ENCODE data around the gene KLHL1. TPM values are rescaled to one million over a fixed set of nuclear protein-coding genes. Genes with fewer than 3 reads are reported as not detected.

KLHL1 gene
- polyA plus RNA-seq, 3 donors: not detected

DNA sequence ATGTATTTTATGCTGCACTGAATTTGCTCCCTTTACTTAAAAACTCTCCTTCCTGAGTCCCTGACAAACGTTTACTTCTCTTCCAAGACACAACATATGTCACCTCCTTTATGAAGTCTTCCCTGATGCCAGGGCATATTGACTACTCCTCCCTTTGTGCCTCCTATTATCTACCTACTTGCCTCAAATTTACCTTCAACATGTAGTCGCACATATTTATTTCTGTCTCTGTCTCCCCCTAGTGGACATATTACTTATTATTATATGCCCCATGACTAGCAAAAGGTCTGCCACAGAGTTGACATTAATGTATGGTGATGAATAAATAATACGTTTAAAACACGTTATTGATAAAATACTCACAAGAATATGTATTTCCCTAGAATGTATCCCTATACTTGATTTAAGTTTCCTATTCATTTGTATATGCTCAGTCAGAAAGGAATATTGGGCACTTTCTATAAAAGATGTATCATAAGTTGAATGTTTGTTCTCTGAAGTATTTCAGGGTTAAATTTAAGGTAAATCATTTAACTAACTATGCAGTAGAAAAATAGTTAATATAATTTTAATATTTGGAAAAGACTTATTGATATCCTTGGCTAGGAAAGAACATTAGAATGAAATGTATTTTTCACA, 250.9 kb downstream of the KLHL1 start:
- no peak overlapping the region for H3K9ac ChIP-seq (ENCODE audit: insufficient read depth, low read length, poor library complexity, severe bottlenecking)
- no peak overlapping the region for H2AFZ ChIP-seq (ENCODE audit: insufficient read depth, low read depth, low read length, poor library complexity, severe bottlenecking)
- Mint-ChIP-seq H3K27ac (no peak overlapping the region), H3K4me3 (no peak overlapping the region), H3K27me3 (ENCODE audit: low read depth in 3 of 3) (no peaks in the 10 kb centered on the region), H3K36me3 (no peaks in the 10 kb centered on the region), H3K9me3 (no peaks in the 10 kb centered on the region), H3K4me1 (no peaks in the 10 kb centered on the region)
- H3K79me2 ChIP-seq (ENCODE audit: insufficient read depth, low read length): no peaks in the 10 kb centered on the region
- H3K27ac ChIP-seq (ENCODE audit: low read depth in 1 of 2, low read length in 2 of 2): no peak overlapping the region
- no peaks in the 10 kb centered on the region for H3K9me3 ChIP-seq (replicated peaks in 1 of 2; ENCODE audit: control insufficient read depth in 1 of 2, insufficient read depth in 1 of 2, low read length in 2 of 2)
- H4K20me1 ChIP-seq (ENCODE audit: insufficient read depth, low read length): no peaks in the 10 kb centered on the region
- H3K27me3 ChIP-seq (ENCODE audit: control insufficient read depth in 2 of 2, insufficient read depth in 2 of 2, low read length in 2 of 2): no peaks in the 10 kb centered on the region
- no peak for DNase-seq
- no peaks in the 10 kb centered on the region for H3K4me1 ChIP-seq (ENCODE audit: control insufficient read depth in 1 of 2, insufficient read depth in 2 of 2, low read length in 2 of 2)
- no peaks in the 10 kb centered on the region for H3K36me3 ChIP-seq (replicated peaks in 1 of 2; ENCODE audit: control insufficient read depth in 1 of 2, insufficient read depth in 2 of 2, low read length in 2 of 2)
- no peak overlapping the region for H3K4me2 ChIP-seq (replicated peaks; ENCODE audit: extremely low read depth, low read length, poor library complexity, severe bottlenecking)
- 0% methylated on average over 1 of the region's 4 CpGs for WGBS (ENCODE audit: insufficient coverage)
- intact Hi-C loops (cut with micrococcal nuclease): no loop called here
- no peak overlapping the region for H3K4me3 ChIP-seq (replicated peaks in 1 of 3; ENCODE audit: low read depth in 2 of 3, low read length in 3 of 3)
- TF ChIP-seq, protein P1, sequence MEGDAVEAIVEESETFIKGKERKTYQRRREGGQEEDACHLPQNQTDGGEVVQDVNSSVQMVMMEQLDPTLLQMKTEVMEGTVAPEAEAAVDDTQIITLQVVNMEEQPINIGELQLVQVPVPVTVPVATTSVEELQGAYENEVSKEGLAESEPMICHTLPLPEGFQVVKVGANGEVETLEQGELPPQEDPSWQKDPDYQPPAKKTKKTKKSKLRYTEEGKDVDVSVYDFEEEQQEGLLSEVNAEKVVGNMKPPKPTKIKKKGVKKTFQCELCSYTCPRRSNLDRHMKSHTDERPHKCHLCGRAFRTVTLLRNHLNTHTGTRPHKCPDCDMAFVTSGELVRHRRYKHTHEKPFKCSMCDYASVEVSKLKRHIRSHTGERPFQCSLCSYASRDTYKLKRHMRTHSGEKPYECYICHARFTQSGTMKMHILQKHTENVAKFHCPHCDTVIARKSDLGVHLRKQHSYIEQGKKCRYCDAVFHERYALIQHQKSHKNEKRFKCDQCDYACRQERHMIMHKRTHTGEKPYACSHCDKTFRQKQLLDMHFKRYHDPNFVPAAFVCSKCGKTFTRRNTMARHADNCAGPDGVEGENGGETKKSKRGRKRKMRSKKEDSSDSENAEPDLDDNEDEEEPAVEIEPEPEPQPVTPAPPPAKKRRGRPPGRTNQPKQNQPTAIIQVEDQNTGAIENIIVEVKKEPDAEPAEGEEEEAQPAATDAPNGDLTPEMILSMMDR (IDR thresholded peaks at IDR 0.05): peak; percentile 77

DNA sequence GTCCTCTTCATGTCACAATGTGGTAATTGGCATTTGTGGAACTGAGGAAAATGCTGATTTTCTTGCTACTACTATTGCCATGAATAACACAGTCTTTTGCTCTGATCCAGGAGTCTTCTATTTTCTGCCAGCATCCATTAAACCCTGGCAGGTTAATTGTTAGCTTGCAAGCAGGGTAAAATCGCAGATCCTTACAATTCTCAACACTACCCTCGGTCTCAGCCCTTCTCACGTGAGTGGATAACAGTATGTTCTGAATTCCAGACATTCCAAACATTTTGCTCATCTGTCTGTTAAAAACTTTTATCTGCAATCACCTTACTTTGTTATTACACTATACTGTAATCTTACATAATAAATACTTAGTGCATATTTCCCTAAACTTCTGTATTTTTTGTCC, 251.9 kb downstream of the KLHL1 start:
- H4K20me1 ChIP-seq (ENCODE audit: insufficient read depth, low read length): no peaks in the 10 kb centered on the region
- no peak overlapping the region for H3K4me3 ChIP-seq (replicated peaks in 1 of 3; ENCODE audit: low read depth in 2 of 3, low read length in 3 of 3)
- H3K4me2 ChIP-seq (replicated peaks; ENCODE audit: extremely low read depth, low read length, poor library complexity, severe bottlenecking): no peak overlapping the region
- Mint-ChIP-seq H3K27me3 (ENCODE audit: low read depth in 3 of 3) (no peaks in the 10 kb centered on the region), H3K27ac (no peak overlapping the region), H3K36me3 (no peaks in the 10 kb centered on the region), H3K4me1 (no peaks in the 10 kb centered on the region), H3K9me3 (no peaks in the 10 kb centered on the region), H3K4me3 (no peak overlapping the region)
- no CpG with 5 or more reads among the region's 3 CpGs for WGBS (ENCODE audit: insufficient coverage)
- H3K4me1 ChIP-seq (ENCODE audit: control insufficient read depth in 1 of 2, insufficient read depth in 2 of 2, low read length in 2 of 2): no peaks in the 10 kb centered on the region
- DNase-seq: no peak
- intact Hi-C loops (cut with micrococcal nuclease): no loop called here
- H3K27ac ChIP-seq (ENCODE audit: low read depth in 1 of 2, low read length in 2 of 2): no peak overlapping the region
- no peak overlapping the region for H2AFZ ChIP-seq (ENCODE audit: insufficient read depth, low read depth, low read length, poor library complexity, severe bottlenecking)
- no peaks in the 10 kb centered on the region for H3K79me2 ChIP-seq (ENCODE audit: insufficient read depth, low read length)
- no peaks in the 10 kb centered on the region for H3K27me3 ChIP-seq (ENCODE audit: control insufficient read depth in 2 of 2, insufficient read depth in 2 of 2, low read length in 2 of 2)
- TF ChIP-seq, protein P1 (IDR thresholded peaks at IDR 0.05): no peak
- no peaks in the 10 kb centered on the region for H3K36me3 ChIP-seq (replicated peaks in 1 of 2; ENCODE audit: control insufficient read depth in 1 of 2, insufficient read depth in 2 of 2, low read length in 2 of 2)
- no peak overlapping the region for H3K9ac ChIP-seq (ENCODE audit: insufficient read depth, low read length, poor library complexity, severe bottlenecking)
- no peaks in the 10 kb centered on the region for H3K9me3 ChIP-seq (replicated peaks in 1 of 2; ENCODE audit: control insufficient read depth in 1 of 2, insufficient read depth in 1 of 2, low read length in 2 of 2)
